PFSK-1 (cell line): ENCODE measurements around the gene CHPF2.

Source experiments
- FOXP2 ChIP-seq: optimal IDR thresholded peaks from 2 replicates; pipeline ENCODE3; 2011; ENCODE audit warnings: borderline replicate concordance, control low read depth, inconsistent platforms; ENCODE audit not compliant: insufficient read depth; ENCODE audit errors: extremely low read length, extremely low read depth
- POLR2AphosphoS5 ChIP-seq: IDR thresholded peaks from 2 replicates; pipeline ENCODE4 v1.6.1; 2012; ENCODE audit warnings: low read depth, mild to moderate bottlenecking, control low read depth, low read length, moderate library complexity
- REST ChIP-seq, 2 experiments: IDR thresholded peaks; 2 replicates each; pipeline versions ENCODE4 v1.6.1 to v1.8.0; 2011 to 2012; ENCODE audit warnings: low read depth in 2 of 2, low read length in 2 of 2, control low read depth in 1 of 2, inconsistent platforms in 1 of 2, mild to moderate bottlenecking in 1 of 2, moderate library complexity in 1 of 2; ENCODE audit not compliant: insufficient read depth in 1 of 2
- SIN3A ChIP-seq: IDR thresholded peaks from 2 replicates; pipeline ENCODE4 v1.6.1; 2012; ENCODE audit warnings: mild to moderate bottlenecking, low read length, moderate library complexity, borderline replicate concordance; ENCODE audit not compliant: insufficient read depth
- TAF1 ChIP-seq: IDR thresholded peaks from 2 replicates; pipeline ENCODE4 v1.6.1; 2012; ENCODE audit warnings: low read length, control low read depth, borderline replicate concordance; ENCODE audit not compliant: insufficient read depth

GRCh38 chr7:151226875-151227782 is 5.2 kb upstream of the CHPF2 start, which contains the start of gene ABCF2:
- TF ChIP-seq TAF1 (peak; percentile 52; the same call in 1 of the 2 replicates), POLR2AphosphoS5 (peak; percentile 70; the same call in 1 of the 2 replicates), REST (IDR thresholded peaks at IDR 0.05; ENCODE audit: insufficient read depth in 1 of 2, low read depth in 2 of 2, low read length in 2 of 2) (no peak), SIN3A (0 out of 2 replicates have a peak, but pooled peaks have one; percentile 24), FOXP2 (peak; percentile 24)
